Ishikawa (cell line): ENCODE measurements around the gene TMOD3.

Source experiments
- CEBPB ChIP-seq: IDR thresholded peaks from 2 replicates; pipeline ENCODE4 v1.6.1; 2012
- EP300 ChIP-seq: IDR thresholded peaks from 2 replicates; pipeline ENCODE4 v1.6.1; 2012; ENCODE audit warnings: borderline replicate concordance
- RAD21 ChIP-seq: IDR thresholded peaks from 2 replicates; pipeline ENCODE4 v1.6.1; 2012; ENCODE audit warnings: low read depth
- TAF1 ChIP-seq: IDR thresholded peaks from 2 replicates; pipeline ENCODE4 v1.6.1; 2012; ENCODE audit warnings: low read depth, mild to moderate bottlenecking
- USF1 ChIP-seq: IDR thresholded peaks from 2 replicates; pipeline ENCODE4 v1.6.1; 2012

GRCh38 chr15:51938286-51938685 lies 108.8 kb downstream of the TMOD3 start:
- no peak for TF ChIP-seq EP300
- TF ChIP-seq USF1 = no peak
- TF ChIP-seq RAD21 = no peak
- no peak for TF ChIP-seq TAF1
- no peak for TF ChIP-seq CEBPB
